Upper lobe of left lung (tissue), 6 donors: ENCODE data around the gene FAM149B1. TPM values are rescaled to one million over a fixed set of nuclear protein-coding genes. Genes with fewer than 3 reads are reported as not detected.

Experiments used
- ATAC-seq, 2 donors: fragments of 200-7000 bp; cut with Tn5 transposase; one replicate each; pipeline ENCODE4 v1.9.1; 2022; ENCODE audit warnings: mild to moderate bottlenecking in 2 of 2, moderate library complexity in 2 of 2; ENCODE audit not compliant: low FRiP score in 2 of 2
- DNase-seq, 2 donors: peaks; one replicate each; pipeline ENCODE4 v3.0.0-alpha.2; 2019 to 2020
- H3K27ac ChIP-seq, 4 donors: fragments of 200-600 bp; sonication (generic); one replicate each; pipeline ENCODE4 v1.5.1; 2016 to 2019
- H3K27me3 ChIP-seq, 4 donors: fragments of 200-600 bp; sonication (generic); one replicate each; pipeline ENCODE4 v1.5.1; 2017 to 2019
- H3K36me3 ChIP-seq, 4 donors: fragments of 200-600 bp; sonication (generic); one replicate each; pipeline ENCODE4 v1.5.1; 2016 to 2019
- H3K4me1 ChIP-seq, 4 donors: fragments of 200-600 bp; sonication (generic); one replicate each; pipeline ENCODE4 v1.5.1; 2018 to 2019
- H3K4me3 ChIP-seq, 4 donors: fragments of 200-600 bp; sonication (generic); one replicate each; pipeline ENCODE4 v1.5.1; 2017 to 2019; ENCODE audit warnings: mild to moderate bottlenecking in 2 of 4, moderate library complexity in 1 of 4
- H3K9me3 ChIP-seq, 4 donors: fragments of 200-600 bp; sonication (generic); one replicate each; pipeline ENCODE4 v1.5.1; 2018 to 2019
- CTCF ChIP-seq, 6 experiments: fragments of 450-650 bp in 4 of 6; fragments of 200-600 bp in 2 of 6; sonication (generic) in 2 of 6; IDR thresholded peaks; one replicate each; pipeline ENCODE4 v1.5.1; 2016 to 2019; ENCODE audit warnings: antibody characterized with exemption in 6 of 6
- EP300 ChIP-seq, 4 donors: sonication (generic); formaldehyde crosslinking; IDR thresholded peaks; one replicate each; pipeline ENCODE4 v1.5.1; 2017; ENCODE audit warnings: antibody characterized with exemption in 4 of 4, control low read depth in 2 of 4
- POLR2A ChIP-seq, 4 donors: fragments of 450-650 bp; IDR thresholded peaks; one replicate each; pipeline ENCODE4 v1.5.1; 2016 to 2017; ENCODE audit warnings: antibody characterized with exemption in 4 of 4, mild to moderate bottlenecking in 2 of 4
- POLR2AphosphoS5 ChIP-seq, 2 donors: sonication (generic); formaldehyde crosslinking; IDR thresholded peaks; one replicate each; pipeline ENCODE4 v1.5.1; 2017; ENCODE audit warnings: antibody characterized with exemption in 2 of 2
- WGBS, 2 donors: methylation state at CpG; one replicate each; pipeline ENCODE4 v1.1.5; 2017 to 2018; 5-methylcytosine and 5-hydroxymethylcytosine counted together
- total RNA-seq, 6 donors: library from RNA; depleted of rRNA in 4 of 6; stranded (reverse); fragments of >200 nt in 4 of 6; gene quantifications; one replicate each; pipeline versions ENCODE4 v1.1.0 to v1.2.1, GENCODE V29; 2016 to 2021
- donor health status: DM: no; HTN: no; CAD: no; lungs with moderate emphysema.
- donor health status: DM: no; HTN: yes; CAD: no; lungs with severe emphysema.

Gene FAM149B1
- total RNA-seq, 6 donors from 2014 or later: 11.4 to 38.8 (median 18.7) TPM

GRCh38 chr10:73233883-73234282 lies 66.0 kb downstream of the FAM149B1 start:
- DNase-seq (no peak), ATAC-seq (no peak)
- WGBS, 2 donors: 92 to 98% methylated on average over 2 of the region's 2 CpGs
- H3K27ac ChIP-seq: no peak overlapping the region
- peaks cover 3 to 66% (median 8%) of the 10 kb centered on the region in 4 donors for H3K36me3 ChIP-seq
- no peak overlapping the region for H3K4me3 ChIP-seq
- H3K27me3 ChIP-seq: no peaks in the 10 kb centered on the region
- H3K4me1 ChIP-seq: no peaks in the 10 kb centered on the region
- TF ChIP-seq POLR2AphosphoS5 (IDR thresholded peaks at IDR 0.05) (no peak), CTCF (IDR thresholded peaks at IDR 0.05) (no peak), EP300 (IDR thresholded peaks at IDR 0.05) (no peak), POLR2A (IDR thresholded peaks at IDR 0.05) (no peak)
- no peaks in the 10 kb centered on the region for H3K9me3 ChIP-seq

GRCh38 chr10:73234695-73235094 lies 66.8 kb downstream of the FAM149B1 start:
- peaks cover 3 to 67% (median 10%) of the 10 kb centered on the region in 4 donors for H3K36me3 ChIP-seq
- H3K9me3 ChIP-seq: no peaks in the 10 kb centered on the region
- no peak for ATAC-seq
- no peak overlapping the region for H3K4me3 ChIP-seq
- 89 to 93% methylated on average over 7 of the region's 7 CpGs for WGBS, 2 donors
- no peaks in the 10 kb centered on the region for H3K4me1 ChIP-seq
- H3K27me3 ChIP-seq: no peaks in the 10 kb centered on the region
- no peak for DNase-seq
- TF ChIP-seq CTCF (IDR thresholded peaks at IDR 0.05): no peak
- TF ChIP-seq EP300 (IDR thresholded peaks at IDR 0.05): no peak
- no peak for TF ChIP-seq POLR2A (IDR thresholded peaks at IDR 0.05)
- H3K27ac ChIP-seq: no peak overlapping the region

- no peak for DNase-seq
- no peak overlapping the region for H3K27ac ChIP-seq
- peaks cover 11 to 78% (median 39%) of the 10 kb centered on the region in 4 donors for H3K36me3 ChIP-seq
- no peaks in the 10 kb centered on the region for H3K4me1 ChIP-seq
- TF ChIP-seq EP300 (IDR thresholded peaks at IDR 0.05) (no peak), CTCF (IDR thresholded peaks at IDR 0.05) (no peak), POLR2AphosphoS5 (IDR thresholded peaks at IDR 0.05) (no peak), POLR2A (IDR thresholded peaks at IDR 0.05) (no peak)
- no peaks in the 10 kb centered on the region for H3K9me3 ChIP-seq
- ATAC-seq: no peak
- no peaks in the 10 kb centered on the region for H3K27me3 ChIP-seq
- 94% methylated on average over 5 of the region's 5 CpGs for WGBS, 2 donors
- H3K4me3 ChIP-seq: no peak overlapping the region
Measured at GRCh38 chr10:73238990-73239566, 71.2 kb downstream of the FAM149B1 start.

- H3K9me3 ChIP-seq: no peaks in the 10 kb centered on the region
Measured at GRCh38 chr10:73239908-73240307, 72.0 kb downstream of the FAM149B1 start.

More at GRCh38 chr10:73239908-73240307, 72.0 kb downstream of the FAM149B1 start:
- H3K27me3 ChIP-seq: no peaks in the 10 kb centered on the region
- no peak overlapping the region for H3K27ac ChIP-seq
- WGBS, 2 donors: 82 to 92% methylated on average over 2 of the region's 2 CpGs
- H3K4me1 ChIP-seq: peaks cover 0 to 3% (median 2%) of the 10 kb centered on the region in 4 donors
- H3K4me3 ChIP-seq: no peak overlapping the region
- H3K36me3 ChIP-seq: peaks cover 9 to 77% (median 37%) of the 10 kb centered on the region in 4 donors
- ATAC-seq: no peak
- no peak for DNase-seq
- no peak for TF ChIP-seq EP300 (IDR thresholded peaks at IDR 0.05)
- TF ChIP-seq CTCF (IDR thresholded peaks at IDR 0.05): no peak
- no peak for TF ChIP-seq POLR2AphosphoS5 (IDR thresholded peaks at IDR 0.05)
- no peak for TF ChIP-seq POLR2A (IDR thresholded peaks at IDR 0.05)
